ENCODE measurements around the gene EAF1.

DNA sequence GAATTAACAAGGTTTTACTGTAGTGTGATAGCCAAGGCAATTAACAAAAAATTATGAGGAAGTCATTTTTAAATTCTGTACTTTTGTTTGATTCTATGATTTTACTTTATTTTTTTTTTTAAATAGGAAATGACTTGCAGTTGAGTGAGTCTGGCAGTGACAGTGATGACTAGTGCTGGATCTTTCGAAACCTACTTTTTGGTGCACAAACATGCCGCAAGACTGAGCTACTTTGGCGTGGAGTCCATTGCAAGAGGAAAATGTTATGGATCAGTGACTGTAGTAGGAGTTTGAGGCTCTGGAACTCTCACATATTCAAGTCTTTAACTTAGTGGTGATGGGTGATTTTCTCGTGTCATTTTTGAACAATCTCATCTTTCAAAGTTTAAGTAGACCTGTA is 11.6 kb downstream of the EAF1 start:
- TF ChIP-seq POLR2AphosphoS5 (IDR thresholded peaks at IDR 0.05; ENCODE audit: low read depth) = no peak
- TF ChIP-seq, protein P1, sequence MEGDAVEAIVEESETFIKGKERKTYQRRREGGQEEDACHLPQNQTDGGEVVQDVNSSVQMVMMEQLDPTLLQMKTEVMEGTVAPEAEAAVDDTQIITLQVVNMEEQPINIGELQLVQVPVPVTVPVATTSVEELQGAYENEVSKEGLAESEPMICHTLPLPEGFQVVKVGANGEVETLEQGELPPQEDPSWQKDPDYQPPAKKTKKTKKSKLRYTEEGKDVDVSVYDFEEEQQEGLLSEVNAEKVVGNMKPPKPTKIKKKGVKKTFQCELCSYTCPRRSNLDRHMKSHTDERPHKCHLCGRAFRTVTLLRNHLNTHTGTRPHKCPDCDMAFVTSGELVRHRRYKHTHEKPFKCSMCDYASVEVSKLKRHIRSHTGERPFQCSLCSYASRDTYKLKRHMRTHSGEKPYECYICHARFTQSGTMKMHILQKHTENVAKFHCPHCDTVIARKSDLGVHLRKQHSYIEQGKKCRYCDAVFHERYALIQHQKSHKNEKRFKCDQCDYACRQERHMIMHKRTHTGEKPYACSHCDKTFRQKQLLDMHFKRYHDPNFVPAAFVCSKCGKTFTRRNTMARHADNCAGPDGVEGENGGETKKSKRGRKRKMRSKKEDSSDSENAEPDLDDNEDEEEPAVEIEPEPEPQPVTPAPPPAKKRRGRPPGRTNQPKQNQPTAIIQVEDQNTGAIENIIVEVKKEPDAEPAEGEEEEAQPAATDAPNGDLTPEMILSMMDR (conservative IDR thresholded peaks at IDR 0.05; ENCODE audit: low read depth in 2 of 2) = no peak
- TF ChIP-seq EZH2 (IDR thresholded peaks at IDR 0.05; ENCODE audit: low read depth, unreplicated experiment) = no peak
- no peak for TF ChIP-seq CREB1 (CRISPR knock-in tag; IDR thresholded peaks at IDR 0.05; ENCODE audit: low read depth)
- TF ChIP-seq, protein P2, sequence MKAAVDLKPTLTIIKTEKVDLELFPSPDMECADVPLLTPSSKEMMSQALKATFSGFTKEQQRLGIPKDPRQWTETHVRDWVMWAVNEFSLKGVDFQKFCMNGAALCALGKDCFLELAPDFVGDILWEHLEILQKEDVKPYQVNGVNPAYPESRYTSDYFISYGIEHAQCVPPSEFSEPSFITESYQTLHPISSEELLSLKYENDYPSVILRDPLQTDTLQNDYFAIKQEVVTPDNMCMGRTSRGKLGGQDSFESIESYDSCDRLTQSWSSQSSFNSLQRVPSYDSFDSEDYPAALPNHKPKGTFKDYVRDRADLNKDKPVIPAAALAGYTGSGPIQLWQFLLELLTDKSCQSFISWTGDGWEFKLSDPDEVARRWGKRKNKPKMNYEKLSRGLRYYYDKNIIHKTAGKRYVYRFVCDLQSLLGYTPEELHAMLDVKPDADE (IDR thresholded peaks at IDR 0.05) = no peak
- TF ChIP-seq, protein P3, sequence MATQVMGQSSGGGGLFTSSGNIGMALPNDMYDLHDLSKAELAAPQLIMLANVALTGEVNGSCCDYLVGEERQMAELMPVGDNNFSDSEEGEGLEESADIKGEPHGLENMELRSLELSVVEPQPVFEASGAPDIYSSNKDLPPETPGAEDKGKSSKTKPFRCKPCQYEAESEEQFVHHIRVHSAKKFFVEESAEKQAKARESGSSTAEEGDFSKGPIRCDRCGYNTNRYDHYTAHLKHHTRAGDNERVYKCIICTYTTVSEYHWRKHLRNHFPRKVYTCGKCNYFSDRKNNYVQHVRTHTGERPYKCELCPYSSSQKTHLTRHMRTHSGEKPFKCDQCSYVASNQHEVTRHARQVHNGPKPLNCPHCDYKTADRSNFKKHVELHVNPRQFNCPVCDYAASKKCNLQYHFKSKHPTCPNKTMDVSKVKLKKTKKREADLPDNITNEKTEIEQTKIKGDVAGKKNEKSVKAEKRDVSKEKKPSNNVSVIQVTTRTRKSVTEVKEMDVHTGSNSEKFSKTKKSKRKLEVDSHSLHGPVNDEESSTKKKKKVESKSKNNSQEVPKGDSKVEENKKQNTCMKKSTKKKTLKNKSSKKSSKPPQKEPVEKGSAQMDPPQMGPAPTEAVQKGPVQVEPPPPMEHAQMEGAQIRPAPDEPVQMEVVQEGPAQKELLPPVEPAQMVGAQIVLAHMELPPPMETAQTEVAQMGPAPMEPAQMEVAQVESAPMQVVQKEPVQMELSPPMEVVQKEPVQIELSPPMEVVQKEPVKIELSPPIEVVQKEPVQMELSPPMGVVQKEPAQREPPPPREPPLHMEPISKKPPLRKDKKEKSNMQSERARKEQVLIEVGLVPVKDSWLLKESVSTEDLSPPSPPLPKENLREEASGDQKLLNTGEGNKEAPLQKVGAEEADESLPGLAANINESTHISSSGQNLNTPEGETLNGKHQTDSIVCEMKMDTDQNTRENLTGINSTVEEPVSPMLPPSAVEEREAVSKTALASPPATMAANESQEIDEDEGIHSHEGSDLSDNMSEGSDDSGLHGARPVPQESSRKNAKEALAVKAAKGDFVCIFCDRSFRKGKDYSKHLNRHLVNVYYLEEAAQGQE (IDR thresholded peaks at IDR 0.05; ENCODE audit: unreplicated experiment) = no peak
- no peak for TF ChIP-seq NANOG (IDR thresholded peaks at IDR 0.05; ENCODE audit: borderline replicate concordance)
- TF ChIP-seq EZH2phosphoT487 (IDR thresholded peaks at IDR 0.05; ENCODE audit: unreplicated experiment) = no peak
- TF ChIP-seq JUNB (IDR thresholded peaks at IDR 0.05; ENCODE audit: unreplicated experiment) = no peak
